ENCODE data around the gene LMCD1. TPM values are rescaled to one million over a fixed set of nuclear protein-coding genes. Genes with fewer than 3 reads are reported as not detected.

LMCD1 gene
- total RNA-seq, 4 donors from 2014 or later: 23.3 to 52.8 (median 34.8) TPM

DNA sequence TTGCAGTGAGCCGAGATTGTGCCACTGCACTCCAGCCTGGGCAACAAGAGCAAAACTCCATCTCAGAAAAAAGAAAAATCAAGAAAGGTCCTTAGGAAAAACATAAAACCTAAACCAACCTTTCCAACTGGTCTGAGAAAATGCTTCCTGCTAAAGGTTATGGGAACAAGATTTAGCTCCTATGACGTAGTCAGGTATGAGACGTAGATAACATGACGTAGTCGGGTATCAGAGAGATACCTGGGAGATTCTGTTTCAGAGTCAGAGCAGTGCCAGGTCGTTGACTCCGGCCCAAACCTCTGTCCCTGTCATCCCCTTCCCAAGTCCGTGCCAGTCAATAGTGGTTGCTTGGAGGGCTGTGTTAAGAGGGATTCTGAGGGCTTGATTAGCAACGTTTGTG lies 39.9 kb downstream of the LMCD1 start:
- no peaks in the 10 kb centered on the region for H3K27me3 ChIP-seq
- TF ChIP-seq POLR2A (IDR thresholded peaks at IDR 0.05): no peak
- TF ChIP-seq, protein P1, sequence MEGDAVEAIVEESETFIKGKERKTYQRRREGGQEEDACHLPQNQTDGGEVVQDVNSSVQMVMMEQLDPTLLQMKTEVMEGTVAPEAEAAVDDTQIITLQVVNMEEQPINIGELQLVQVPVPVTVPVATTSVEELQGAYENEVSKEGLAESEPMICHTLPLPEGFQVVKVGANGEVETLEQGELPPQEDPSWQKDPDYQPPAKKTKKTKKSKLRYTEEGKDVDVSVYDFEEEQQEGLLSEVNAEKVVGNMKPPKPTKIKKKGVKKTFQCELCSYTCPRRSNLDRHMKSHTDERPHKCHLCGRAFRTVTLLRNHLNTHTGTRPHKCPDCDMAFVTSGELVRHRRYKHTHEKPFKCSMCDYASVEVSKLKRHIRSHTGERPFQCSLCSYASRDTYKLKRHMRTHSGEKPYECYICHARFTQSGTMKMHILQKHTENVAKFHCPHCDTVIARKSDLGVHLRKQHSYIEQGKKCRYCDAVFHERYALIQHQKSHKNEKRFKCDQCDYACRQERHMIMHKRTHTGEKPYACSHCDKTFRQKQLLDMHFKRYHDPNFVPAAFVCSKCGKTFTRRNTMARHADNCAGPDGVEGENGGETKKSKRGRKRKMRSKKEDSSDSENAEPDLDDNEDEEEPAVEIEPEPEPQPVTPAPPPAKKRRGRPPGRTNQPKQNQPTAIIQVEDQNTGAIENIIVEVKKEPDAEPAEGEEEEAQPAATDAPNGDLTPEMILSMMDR (IDR thresholded peaks at IDR 0.05): no peak
- H3K4me1 ChIP-seq: peaks cover 0 to 13% (median 4%) of the 10 kb centered on the region in 3 donors
- DNase-seq: no peak
- no peak overlapping the region for H3K27ac ChIP-seq
- peaks cover 0 to 98% (median 9%) of the 10 kb centered on the region in 3 donors for H3K36me3 ChIP-seq
- intact Hi-C loops (cut with DNase I): no loop called here
- 89 to 93% methylated on average over 9 of the region's 9 CpGs for WGBS, 2 donors
- no peaks in the 10 kb centered on the region for H3K9me3 ChIP-seq
- no peak overlapping the region for H3K4me3 ChIP-seq

DNA sequence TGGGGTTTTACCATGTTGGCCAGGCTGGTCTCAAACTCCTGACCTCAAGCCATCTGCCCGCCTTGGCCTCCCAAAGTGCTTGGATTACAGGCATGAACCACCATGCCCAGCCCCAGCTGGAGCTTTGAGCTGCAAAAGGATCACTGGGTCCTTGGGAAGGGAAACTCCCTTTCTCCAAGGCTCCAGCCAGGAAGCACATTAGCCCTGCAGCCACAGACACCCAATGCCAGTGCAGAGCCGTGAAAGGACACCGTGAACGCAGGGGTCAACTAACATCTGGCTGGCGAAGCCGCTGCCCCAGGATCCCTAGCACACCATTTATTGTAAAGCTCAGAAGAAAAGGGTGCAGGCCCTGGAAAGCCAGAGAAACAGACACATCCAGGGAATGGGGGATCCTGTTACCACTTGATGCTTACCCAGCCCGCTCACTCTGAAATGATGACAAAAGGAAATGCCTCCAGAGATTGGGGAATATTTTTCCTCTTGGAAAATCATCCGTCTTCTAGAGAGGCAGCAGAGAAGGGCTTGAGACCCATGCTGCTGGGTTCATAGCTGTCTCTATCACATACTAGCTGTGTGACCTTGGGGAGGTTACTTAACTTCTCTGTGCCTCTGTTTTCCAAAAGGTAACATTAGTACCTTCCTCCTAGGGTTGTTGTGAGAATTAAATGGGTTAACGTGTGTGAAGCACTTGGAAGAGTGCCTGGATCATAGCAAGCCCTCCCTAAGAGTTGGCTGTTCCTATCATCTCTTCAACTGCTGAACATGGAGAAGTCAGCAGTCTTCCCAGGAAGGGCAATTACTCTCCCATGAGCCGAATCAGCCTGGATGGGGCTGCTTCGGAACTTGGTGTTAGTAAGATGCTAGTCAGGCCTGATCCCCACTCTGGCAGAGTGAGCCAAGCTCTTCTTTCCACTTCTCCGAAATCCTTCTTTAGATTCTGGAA lies 40.8 kb downstream of the LMCD1 start:
- no peak for TF ChIP-seq POLR2A (IDR thresholded peaks at IDR 0.05)
- TF ChIP-seq, protein P1 (IDR thresholded peaks at IDR 0.05): no peak
- WGBS, 2 donors: 82% methylated on average over 5 to 11 of the region's 12 CpGs
- H3K4me3 ChIP-seq: no peak overlapping the region
- H3K27me3 ChIP-seq: no peaks in the 10 kb centered on the region
- no peaks in the 10 kb centered on the region for H3K9me3 ChIP-seq
- peak overlapping the region in 1 of 4 donors; percentile 3 for H3K27ac ChIP-seq
- H3K4me1 ChIP-seq: peaks cover 0 to 13% (median 4%) of the 10 kb centered on the region in 3 donors
- peaks cover 0 to 98% (median 4%) of the 10 kb centered on the region in 3 donors for H3K36me3 ChIP-seq
- intact Hi-C loops (cut with DNase I): no loop called here
- no peak for DNase-seq

DNA sequence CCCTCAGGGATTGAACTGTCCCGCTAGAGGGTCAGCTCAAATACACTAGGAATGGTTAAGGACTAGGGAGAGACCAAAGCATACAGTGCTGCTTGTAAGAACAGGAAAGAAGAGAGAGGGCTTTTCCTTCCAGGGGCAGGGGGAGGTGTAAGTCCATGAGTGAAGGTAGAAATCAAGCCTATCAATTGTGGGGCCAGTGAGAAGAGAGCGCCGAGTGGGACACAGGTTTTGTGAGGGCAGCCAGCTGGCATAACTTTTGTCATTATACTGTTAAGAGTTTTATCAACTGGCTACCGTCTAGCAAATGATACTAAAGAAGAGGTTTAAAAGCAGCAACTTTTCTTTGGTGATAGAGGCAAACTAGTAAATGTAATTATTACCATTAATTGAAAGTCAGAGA lies 45.0 kb downstream of the LMCD1 start:
- no peak for DNase-seq
- Histone ChIP-seq H3K4me1 (peaks cover 0 to 7% (median 4%) of the 10 kb centered on the region in 3 donors), H3K4me3 (no peak overlapping the region), H3K36me3 (peaks cover 0 to 96% (median 0%) of the 10 kb centered on the region in 3 donors), H3K9me3 (no peaks in the 10 kb centered on the region), H3K27me3 (no peaks in the 10 kb centered on the region), H3K27ac (no peak overlapping the region)
- TF ChIP-seq, protein P1 (IDR thresholded peaks at IDR 0.05): no peak
- TF ChIP-seq POLR2A (IDR thresholded peaks at IDR 0.05): no peak
- intact Hi-C loops (cut with DNase I): no loop called here
- WGBS, 2 donors: 94% methylated on average over 4 of the region's 4 CpGs

- no peak for TF ChIP-seq POLR2A (IDR thresholded peaks at IDR 0.05)
- TF ChIP-seq, protein P1 (IDR thresholded peaks at IDR 0.05): no peak
- H3K27me3 ChIP-seq: no peaks in the 10 kb centered on the region
- no peak overlapping the region for H3K4me3 ChIP-seq
- DNase-seq: no peak
- WGBS, 2 donors: 83 to 94% methylated on average over 12 to 14 of the region's 17 CpGs
- intact Hi-C loops (cut with DNase I): no loop called here
- no peak overlapping the region for H3K27ac ChIP-seq
- peaks cover 0 to under 1% (median 0%) of the 10 kb centered on the region in 3 donors for H3K4me1 ChIP-seq
- no peaks in the 10 kb centered on the region for H3K9me3 ChIP-seq
- H3K36me3 ChIP-seq: peaks cover 0 to 97% (median 4%) of the 10 kb centered on the region in 3 donors
These were observed 47.1 kb downstream of the LMCD1 start for GRCh38 chr3:8548502-8549275.
